Testis (tissue), 2 donors: Measurements from ENCODE around the gene VGLL2.

Experiments used
- POLR2A ChIP-seq: fragments of 450-650 bp; IDR thresholded peaks from one replicate; pipeline ENCODE4 v1.6.1; 2017; ENCODE audit warnings: antibody characterized with exemption, mild to moderate bottlenecking, moderate library complexity
- TF ChIP-seq, protein P1 (sequence below), 3 experiments: fragments of 450-650 bp in 2 of 3; fragments of 200-600 bp in 1 of 3; sonication (generic) in 1 of 3; IDR thresholded peaks; one replicate each; pipeline ENCODE4 v1.5.1; 2016 to 2019; ENCODE audit warnings: antibody characterized with exemption in 3 of 3, mild to moderate bottlenecking in 2 of 3, moderate library complexity in 1 of 3

DNA sequence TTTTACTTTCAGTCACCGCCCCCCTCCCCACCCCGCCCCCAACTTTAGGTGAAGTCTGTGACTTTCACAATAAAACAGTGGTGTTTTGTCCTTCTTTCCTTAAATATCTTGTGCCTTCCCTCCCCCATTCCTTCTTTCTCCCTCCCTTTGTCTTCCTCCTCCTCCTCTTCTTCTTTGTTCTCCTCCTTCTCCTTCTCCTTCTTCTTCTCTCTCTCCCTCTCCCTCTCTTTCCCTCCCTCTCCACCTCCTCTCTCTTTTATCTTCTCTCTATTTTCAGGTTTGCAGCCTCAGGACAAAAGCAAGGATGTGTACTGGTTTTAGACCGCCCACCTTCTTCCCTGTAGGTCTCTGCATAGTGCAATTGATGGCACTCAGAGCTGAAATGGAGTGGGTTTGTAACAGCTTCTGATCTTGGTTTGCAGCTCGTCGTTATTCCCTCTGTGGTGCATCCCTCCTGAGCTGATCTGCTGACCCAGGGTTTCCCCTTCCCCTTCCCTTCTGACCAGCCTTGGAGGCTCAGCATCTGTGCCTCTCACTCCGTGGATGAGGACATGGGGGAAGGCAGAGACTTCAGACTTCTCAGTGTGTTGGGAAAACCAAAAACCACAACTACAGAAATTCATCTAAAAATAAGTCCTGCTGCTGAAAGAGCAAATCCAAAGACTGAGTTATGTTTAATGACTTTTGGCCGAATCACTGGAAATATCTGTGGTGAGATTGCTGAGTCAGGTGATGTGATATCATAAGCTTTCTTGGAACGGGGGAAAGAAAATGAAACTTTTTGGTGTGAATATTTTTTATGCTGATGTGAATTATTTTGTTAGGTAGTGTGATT is 6.9 kb downstream of the VGLL2 start:
- TF ChIP-seq, protein P1, sequence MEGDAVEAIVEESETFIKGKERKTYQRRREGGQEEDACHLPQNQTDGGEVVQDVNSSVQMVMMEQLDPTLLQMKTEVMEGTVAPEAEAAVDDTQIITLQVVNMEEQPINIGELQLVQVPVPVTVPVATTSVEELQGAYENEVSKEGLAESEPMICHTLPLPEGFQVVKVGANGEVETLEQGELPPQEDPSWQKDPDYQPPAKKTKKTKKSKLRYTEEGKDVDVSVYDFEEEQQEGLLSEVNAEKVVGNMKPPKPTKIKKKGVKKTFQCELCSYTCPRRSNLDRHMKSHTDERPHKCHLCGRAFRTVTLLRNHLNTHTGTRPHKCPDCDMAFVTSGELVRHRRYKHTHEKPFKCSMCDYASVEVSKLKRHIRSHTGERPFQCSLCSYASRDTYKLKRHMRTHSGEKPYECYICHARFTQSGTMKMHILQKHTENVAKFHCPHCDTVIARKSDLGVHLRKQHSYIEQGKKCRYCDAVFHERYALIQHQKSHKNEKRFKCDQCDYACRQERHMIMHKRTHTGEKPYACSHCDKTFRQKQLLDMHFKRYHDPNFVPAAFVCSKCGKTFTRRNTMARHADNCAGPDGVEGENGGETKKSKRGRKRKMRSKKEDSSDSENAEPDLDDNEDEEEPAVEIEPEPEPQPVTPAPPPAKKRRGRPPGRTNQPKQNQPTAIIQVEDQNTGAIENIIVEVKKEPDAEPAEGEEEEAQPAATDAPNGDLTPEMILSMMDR (IDR thresholded peaks at IDR 0.05): no peak
- no peak for TF ChIP-seq POLR2A
